Cardiac septum (tissue), 1 donor: ENCODE data around the gene CRADD. TPM values are rescaled to one million over a fixed set of nuclear protein-coding genes. Genes with fewer than 3 reads are reported as not detected.
"Not testable (repeated sequence)": the region's sequence is repeated elsewhere in the genome, so short reads cannot be mapped to it uniquely, and the experiment has no call there.

Experiments
- DNase-seq: peaks from one replicate; pipeline ENCODE4 v3.0.0-alpha.2; 2020; ENCODE audit warnings: low spot score
- intact Hi-C: fragments of 100-400 bp; cut with DNase I; formaldehyde crosslinking; loops from one replicate; pipeline ENCODE4 v1.14.0; 2022
- total RNA-seq: library from RNA; stranded (reverse); fragmentation: NEBNext Ultra II Directional; extraction: Animal tissue kit (Norgen Biotek cat#: 25700); gene quantifications from one replicate; pipeline ENCODE4 v1.2.1, GENCODE V29; 2021
- donor health status: DM: no; HTN: no; CAD: no.

The CRADD gene
- total RNA-seq, 1 donor from 2014 or later = 50.8 TPM

- no peak for DNase-seq
- intact Hi-C loops = no loop called here
These were observed 22.3 kb downstream of the CRADD start for GRCh38 chr12:93699271-93700145.

- no peak for DNase-seq
- intact Hi-C loops = no loop called here
These were observed 25.6 kb downstream of the CRADD start for GRCh38 chr12:93702707-93703315.

GRCh38 chr12:93704122-93704521, 26.9 kb downstream of the CRADD start:
- DNase-seq = no peak
- intact Hi-C loops = no loop called here

- intact Hi-C loops = no loop called here
- no peak for DNase-seq
These were observed 27.4 kb downstream of the CRADD start for GRCh38 chr12:93704625-93705024.

- no peak for DNase-seq
- intact Hi-C loops = no loop called here
These were observed 28.1 kb downstream of the CRADD start for GRCh38 chr12:93705237-93705636.

GRCh38 chr12:93706387-93706786, 29.2 kb downstream of the CRADD start:
- no peak for DNase-seq
- intact Hi-C loops = no loop called here

- DNase-seq = no peak
- intact Hi-C loops = no loop called here
These were observed 29.6 kb downstream of the CRADD start for GRCh38 chr12:93706824-93707223.

- no peak for DNase-seq
- intact Hi-C loops = no loop called here
These were observed 30.7 kb downstream of the CRADD start for GRCh38 chr12:93707836-93708235.

- intact Hi-C loops = no loop called here
- DNase-seq = no peak
These were observed 31.8 kb downstream of the CRADD start for GRCh38 chr12:93708952-93709351.

GRCh38 chr12:93709386-93709785, 32.2 kb downstream of the CRADD start:
- no peak for DNase-seq
- intact Hi-C loops = no loop called here

- intact Hi-C loops = no loop called here
- DNase-seq = no peak
These were observed 33.4 kb downstream of the CRADD start for GRCh38 chr12:93710574-93710926.

GRCh38 chr12:93711502-93711901, 34.3 kb downstream of the CRADD start:
- DNase-seq, intact Hi-C loops: not testable (repeated sequence)

GRCh38 chr12:93712200-93712599, 35.0 kb downstream of the CRADD start:
- DNase-seq = no peak
- intact Hi-C loops = no loop called here

GRCh38 chr12:93713060-93713459, 35.9 kb downstream of the CRADD start:
- intact Hi-C loops = no loop called here
- DNase-seq = no peak

- intact Hi-C loops = no loop called here
- DNase-seq = no peak
These were observed 36.6 kb downstream of the CRADD start for GRCh38 chr12:93713800-93714199.

- no peak for DNase-seq
- intact Hi-C loops = no loop called here
These were observed 37.2 kb downstream of the CRADD start for GRCh38 chr12:93714382-93714781.

GRCh38 chr12:93719710-93720109, 42.5 kb downstream of the CRADD start:
- DNase-seq = no peak
- intact Hi-C loops = no loop called here

- no peak for DNase-seq
- intact Hi-C loops = no loop called here
These were observed 43.4 kb downstream of the CRADD start for GRCh38 chr12:93720559-93720958.

- no peak for DNase-seq
- intact Hi-C loops = no loop called here
These were observed 45.0 kb downstream of the CRADD start for GRCh38 chr12:93722179-93722578.

GRCh38 chr12:93722835-93723567, 45.8 kb downstream of the CRADD start:
- DNase-seq = no peak
- intact Hi-C loops = no loop called here

GRCh38 chr12:93723568-93723930, 46.4 kb downstream of the CRADD start:
- no peak for DNase-seq
- intact Hi-C loops = no loop called here
